Panc1 (cell line): ENCODE data around the gene CDCA4.

Experiments used
- POLR2AphosphoS5 ChIP-seq: IDR thresholded peaks from 2 replicates; pipeline ENCODE4 v1.6.1; 2012; ENCODE audit warnings: mild to moderate bottlenecking, low read depth, low read length, moderate library complexity
- SIN3A ChIP-seq: IDR thresholded peaks from 2 replicates; pipeline ENCODE4 v1.6.1; 2012; ENCODE audit warnings: low read depth, mild to moderate bottlenecking, low read length, moderate library complexity, borderline replicate concordance; ENCODE audit not compliant: insufficient read depth
- TCF7L2 ChIP-seq: IDR thresholded peaks from 2 replicates; pipeline ENCODE4 v1.6.1; 2011; ENCODE audit warnings: mild to moderate bottlenecking, low read depth, low read length, inconsistent platforms
- TF ChIP-seq, protein P1 (sequence below): fragments of 450-650 bp; IDR thresholded peaks from 2 replicates; pipeline ENCODE4 v1.5.1; 2017; ENCODE audit warnings: mild to moderate bottlenecking
- TF ChIP-seq, protein P2 (sequence below), 2 experiments: IDR thresholded peaks; 2 replicates each; pipeline ENCODE4 v1.6.1; 2011 to 2012; ENCODE audit warnings: low read depth in 2 of 2, control low read depth in 1 of 2, low read length in 1 of 2, mild to moderate bottlenecking in 1 of 2, moderate library complexity in 1 of 2; ENCODE audit not compliant: insufficient read depth in 1 of 2

DNA sequence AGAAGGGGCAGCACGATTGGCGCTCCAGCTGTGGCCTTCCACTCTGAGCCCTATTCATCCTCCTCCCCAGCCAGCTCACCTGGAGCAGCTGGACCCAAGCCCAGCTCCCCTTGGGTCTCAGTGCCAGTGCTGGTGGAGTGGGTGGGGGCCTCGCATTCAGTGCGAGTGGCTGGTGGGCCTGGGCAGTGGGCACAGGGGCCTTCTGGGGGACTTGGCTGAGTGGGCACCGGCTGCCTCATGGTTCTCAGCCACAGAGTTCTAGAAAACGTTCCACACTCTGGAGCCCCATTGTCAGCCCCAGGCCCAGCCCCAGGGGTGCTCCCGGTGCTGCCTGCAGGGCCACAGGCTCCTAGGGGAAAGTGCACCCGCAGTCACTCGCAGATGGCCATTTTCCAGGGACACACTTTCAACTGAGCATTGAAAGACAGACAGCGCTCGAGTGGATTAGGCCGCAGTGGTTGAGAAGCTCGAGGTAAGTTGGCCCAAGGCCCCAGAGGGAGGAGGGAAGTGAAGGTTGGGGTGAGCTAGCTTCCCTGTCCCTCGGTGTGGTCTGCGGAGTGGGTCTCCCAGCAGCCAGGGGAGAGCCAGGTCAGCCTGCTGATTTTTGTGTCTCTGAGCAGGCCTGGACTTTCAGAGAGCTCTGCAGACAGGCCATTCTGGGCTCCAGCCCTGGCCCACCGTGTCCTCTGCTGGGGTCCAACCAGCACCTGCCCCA, 31.5 kb downstream of the CDCA4 start:
- TF ChIP-seq, protein P1, sequence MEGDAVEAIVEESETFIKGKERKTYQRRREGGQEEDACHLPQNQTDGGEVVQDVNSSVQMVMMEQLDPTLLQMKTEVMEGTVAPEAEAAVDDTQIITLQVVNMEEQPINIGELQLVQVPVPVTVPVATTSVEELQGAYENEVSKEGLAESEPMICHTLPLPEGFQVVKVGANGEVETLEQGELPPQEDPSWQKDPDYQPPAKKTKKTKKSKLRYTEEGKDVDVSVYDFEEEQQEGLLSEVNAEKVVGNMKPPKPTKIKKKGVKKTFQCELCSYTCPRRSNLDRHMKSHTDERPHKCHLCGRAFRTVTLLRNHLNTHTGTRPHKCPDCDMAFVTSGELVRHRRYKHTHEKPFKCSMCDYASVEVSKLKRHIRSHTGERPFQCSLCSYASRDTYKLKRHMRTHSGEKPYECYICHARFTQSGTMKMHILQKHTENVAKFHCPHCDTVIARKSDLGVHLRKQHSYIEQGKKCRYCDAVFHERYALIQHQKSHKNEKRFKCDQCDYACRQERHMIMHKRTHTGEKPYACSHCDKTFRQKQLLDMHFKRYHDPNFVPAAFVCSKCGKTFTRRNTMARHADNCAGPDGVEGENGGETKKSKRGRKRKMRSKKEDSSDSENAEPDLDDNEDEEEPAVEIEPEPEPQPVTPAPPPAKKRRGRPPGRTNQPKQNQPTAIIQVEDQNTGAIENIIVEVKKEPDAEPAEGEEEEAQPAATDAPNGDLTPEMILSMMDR, result no peak
- TF ChIP-seq POLR2AphosphoS5, result no peak
- TF ChIP-seq SIN3A, result no peak
- TF ChIP-seq, protein P2, sequence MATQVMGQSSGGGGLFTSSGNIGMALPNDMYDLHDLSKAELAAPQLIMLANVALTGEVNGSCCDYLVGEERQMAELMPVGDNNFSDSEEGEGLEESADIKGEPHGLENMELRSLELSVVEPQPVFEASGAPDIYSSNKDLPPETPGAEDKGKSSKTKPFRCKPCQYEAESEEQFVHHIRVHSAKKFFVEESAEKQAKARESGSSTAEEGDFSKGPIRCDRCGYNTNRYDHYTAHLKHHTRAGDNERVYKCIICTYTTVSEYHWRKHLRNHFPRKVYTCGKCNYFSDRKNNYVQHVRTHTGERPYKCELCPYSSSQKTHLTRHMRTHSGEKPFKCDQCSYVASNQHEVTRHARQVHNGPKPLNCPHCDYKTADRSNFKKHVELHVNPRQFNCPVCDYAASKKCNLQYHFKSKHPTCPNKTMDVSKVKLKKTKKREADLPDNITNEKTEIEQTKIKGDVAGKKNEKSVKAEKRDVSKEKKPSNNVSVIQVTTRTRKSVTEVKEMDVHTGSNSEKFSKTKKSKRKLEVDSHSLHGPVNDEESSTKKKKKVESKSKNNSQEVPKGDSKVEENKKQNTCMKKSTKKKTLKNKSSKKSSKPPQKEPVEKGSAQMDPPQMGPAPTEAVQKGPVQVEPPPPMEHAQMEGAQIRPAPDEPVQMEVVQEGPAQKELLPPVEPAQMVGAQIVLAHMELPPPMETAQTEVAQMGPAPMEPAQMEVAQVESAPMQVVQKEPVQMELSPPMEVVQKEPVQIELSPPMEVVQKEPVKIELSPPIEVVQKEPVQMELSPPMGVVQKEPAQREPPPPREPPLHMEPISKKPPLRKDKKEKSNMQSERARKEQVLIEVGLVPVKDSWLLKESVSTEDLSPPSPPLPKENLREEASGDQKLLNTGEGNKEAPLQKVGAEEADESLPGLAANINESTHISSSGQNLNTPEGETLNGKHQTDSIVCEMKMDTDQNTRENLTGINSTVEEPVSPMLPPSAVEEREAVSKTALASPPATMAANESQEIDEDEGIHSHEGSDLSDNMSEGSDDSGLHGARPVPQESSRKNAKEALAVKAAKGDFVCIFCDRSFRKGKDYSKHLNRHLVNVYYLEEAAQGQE (IDR thresholded peaks at IDR 0.05; ENCODE audit: insufficient read depth in 1 of 2, low read depth in 2 of 2, low read length in 1 of 2), result no peak
- TF ChIP-seq TCF7L2, result no peak
